Measurements from ENCODE around the gene KCNJ12. TPM values are rescaled to one million over a fixed set of nuclear protein-coding genes. Genes with fewer than 3 reads are reported as not detected.

KCNJ12 gene
- total RNA-seq, 4 donors from 2014 or later = 0.84 to 2.4 (median 1.7) TPM

DNA sequence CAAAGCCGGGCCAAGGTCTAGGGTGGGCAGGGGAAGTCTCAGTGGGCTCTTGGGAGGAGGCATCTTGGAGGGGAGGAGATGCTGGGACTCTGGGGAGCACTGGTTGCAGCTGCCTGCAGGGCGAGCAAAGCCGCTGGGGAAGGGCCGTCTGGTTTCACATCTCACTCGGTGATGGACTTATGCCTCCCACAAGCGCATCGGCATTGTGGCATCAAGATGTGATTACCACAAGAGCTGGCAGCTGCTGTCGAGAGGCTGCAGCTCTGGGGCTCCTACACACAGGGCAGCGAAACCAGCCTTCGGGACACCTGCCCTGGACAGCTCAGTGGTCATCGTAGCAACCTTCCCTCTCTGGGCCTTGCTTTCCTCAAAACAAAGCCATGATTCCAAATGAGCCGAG lies 3.1 kb upstream of the KCNJ12 start:
- Histone ChIP-seq H3K9me3 (no peaks in the 10 kb centered on the region), H3K4me3 (no peak overlapping the region), H3K27ac (no peak overlapping the region), H3K27me3 (peaks cover 0 to 22% of the 10 kb centered on the region in 2 donors), H3K36me3 (no peaks in the 10 kb centered on the region), H3K4me1 (peaks cover 0 to 31% (median 12%) of the 10 kb centered on the region in 4 donors)
- 67 to 72% methylated on average over 10 to 12 of the region's 12 CpGs for WGBS, 2 donors
- TF ChIP-seq POLR2A (IDR thresholded peaks at IDR 0.05) (no peak), EP300 (IDR thresholded peaks at IDR 0.05) (no peak)
- TF ChIP-seq, protein P1, sequence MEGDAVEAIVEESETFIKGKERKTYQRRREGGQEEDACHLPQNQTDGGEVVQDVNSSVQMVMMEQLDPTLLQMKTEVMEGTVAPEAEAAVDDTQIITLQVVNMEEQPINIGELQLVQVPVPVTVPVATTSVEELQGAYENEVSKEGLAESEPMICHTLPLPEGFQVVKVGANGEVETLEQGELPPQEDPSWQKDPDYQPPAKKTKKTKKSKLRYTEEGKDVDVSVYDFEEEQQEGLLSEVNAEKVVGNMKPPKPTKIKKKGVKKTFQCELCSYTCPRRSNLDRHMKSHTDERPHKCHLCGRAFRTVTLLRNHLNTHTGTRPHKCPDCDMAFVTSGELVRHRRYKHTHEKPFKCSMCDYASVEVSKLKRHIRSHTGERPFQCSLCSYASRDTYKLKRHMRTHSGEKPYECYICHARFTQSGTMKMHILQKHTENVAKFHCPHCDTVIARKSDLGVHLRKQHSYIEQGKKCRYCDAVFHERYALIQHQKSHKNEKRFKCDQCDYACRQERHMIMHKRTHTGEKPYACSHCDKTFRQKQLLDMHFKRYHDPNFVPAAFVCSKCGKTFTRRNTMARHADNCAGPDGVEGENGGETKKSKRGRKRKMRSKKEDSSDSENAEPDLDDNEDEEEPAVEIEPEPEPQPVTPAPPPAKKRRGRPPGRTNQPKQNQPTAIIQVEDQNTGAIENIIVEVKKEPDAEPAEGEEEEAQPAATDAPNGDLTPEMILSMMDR (IDR thresholded peaks at IDR 0.05) = no peak
- no peak for DNase-seq (ENCODE audit: low spot score in 2 of 2)

DNA sequence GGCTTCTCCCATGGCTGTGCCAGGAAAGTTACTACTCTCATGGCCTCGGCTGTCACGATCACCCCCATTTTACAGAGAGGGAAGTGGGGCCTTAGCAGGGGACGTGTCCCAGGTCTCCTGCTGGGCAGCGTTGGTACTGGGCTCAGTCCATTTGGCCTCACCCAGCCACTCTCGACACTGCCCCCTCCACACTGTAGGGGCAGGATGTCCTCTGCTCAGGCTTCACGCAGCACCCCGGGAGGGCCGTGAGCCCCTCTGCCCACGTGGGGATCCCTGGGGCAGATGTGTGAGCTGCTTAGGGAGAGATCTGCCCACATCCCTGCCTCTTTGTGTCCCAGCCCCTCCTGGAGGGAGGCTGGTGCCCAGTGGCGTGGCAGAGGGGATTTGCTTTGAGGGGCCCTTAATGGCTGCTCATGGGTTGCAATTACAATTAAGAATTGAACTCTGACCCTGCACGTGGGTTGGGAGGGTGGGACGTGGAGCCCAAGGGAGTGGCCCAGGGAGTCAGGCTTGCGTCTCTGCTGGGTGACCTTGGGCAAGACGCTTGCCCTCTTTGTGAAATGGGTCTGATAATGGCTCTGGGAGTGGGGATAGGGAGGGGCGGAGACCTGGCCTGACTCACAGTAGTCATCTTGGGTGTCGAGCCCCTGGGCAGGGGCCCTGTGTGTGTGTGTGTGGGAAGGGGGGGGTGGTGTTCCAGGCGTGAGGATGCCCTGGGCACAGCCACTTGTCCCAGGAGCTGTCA lies 2.3 kb upstream of the KCNJ12 start:
- WGBS, 2 donors = 58 to 72% methylated on average over 17 of the region's 17 CpGs
- TF ChIP-seq EP300 (IDR thresholded peaks at IDR 0.05) (no peak), POLR2A (IDR thresholded peaks at IDR 0.05) (no peak)
- TF ChIP-seq, protein P1 (IDR thresholded peaks at IDR 0.05) = no peak
- H3K4me3 ChIP-seq = no peak overlapping the region
- no peak for DNase-seq (ENCODE audit: low spot score in 2 of 2)
- H3K36me3 ChIP-seq = no peaks in the 10 kb centered on the region
- peaks cover 0 to 39% (median 15%) of the 10 kb centered on the region in 4 donors for H3K4me1 ChIP-seq
- H3K27me3 ChIP-seq = peaks cover 0 to 30% of the 10 kb centered on the region in 2 donors
- H3K27ac ChIP-seq = no peak overlapping the region
- no peaks in the 10 kb centered on the region for H3K9me3 ChIP-seq

DNA sequence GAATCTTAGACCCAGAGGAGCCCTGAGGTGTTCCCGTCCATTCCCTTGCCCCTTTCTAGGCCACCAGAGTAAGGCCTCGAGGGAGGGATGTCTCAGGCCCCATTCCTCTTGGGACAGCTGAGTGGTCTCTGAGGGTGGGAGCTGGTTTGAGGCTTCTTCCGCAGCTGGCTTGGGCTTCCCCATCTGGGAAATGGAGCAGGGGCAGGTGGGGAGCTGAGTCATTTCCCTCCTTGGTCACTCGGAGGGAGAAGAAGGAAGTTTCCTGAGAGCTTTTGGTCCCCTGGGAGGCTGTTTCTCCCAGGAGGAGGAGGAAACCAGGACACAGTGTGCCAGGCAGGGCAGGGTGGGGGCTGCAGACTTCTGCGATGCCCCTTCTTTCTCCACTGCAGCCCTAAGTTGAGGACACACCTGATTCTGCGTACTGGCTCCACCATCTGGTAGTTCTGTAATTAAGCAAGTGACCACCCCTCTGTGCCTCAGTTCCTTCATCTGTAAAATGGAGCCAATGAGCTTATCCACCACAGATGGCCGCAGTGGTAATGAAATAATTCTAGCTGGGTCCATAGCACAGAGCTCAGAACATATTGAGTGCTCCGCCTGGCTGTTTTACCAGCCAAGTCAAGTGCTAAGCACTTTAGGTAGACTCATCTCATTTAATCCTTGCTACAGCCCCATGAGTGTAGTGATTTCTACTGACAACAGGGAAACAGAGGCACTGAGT lies 1.6 kb upstream of the KCNJ12 start:
- H3K36me3 ChIP-seq = no peaks in the 10 kb centered on the region
- TF ChIP-seq POLR2A (IDR thresholded peaks at IDR 0.05) (no peak), EP300 (IDR thresholded peaks at IDR 0.05) (no peak)
- H3K27ac ChIP-seq = no peak overlapping the region
- WGBS, 2 donors = 76 to 83% methylated on average over 8 of the region's 8 CpGs
- peaks cover 0 to 37% of the 10 kb centered on the region in 2 donors for H3K27me3 ChIP-seq
- no peak overlapping the region for H3K4me3 ChIP-seq
- DNase-seq (ENCODE audit: low spot score in 2 of 2) = no peak
- peaks cover 0 to 41% (median 15%) of the 10 kb centered on the region in 4 donors for H3K4me1 ChIP-seq
- no peaks in the 10 kb centered on the region for H3K9me3 ChIP-seq

DNA sequence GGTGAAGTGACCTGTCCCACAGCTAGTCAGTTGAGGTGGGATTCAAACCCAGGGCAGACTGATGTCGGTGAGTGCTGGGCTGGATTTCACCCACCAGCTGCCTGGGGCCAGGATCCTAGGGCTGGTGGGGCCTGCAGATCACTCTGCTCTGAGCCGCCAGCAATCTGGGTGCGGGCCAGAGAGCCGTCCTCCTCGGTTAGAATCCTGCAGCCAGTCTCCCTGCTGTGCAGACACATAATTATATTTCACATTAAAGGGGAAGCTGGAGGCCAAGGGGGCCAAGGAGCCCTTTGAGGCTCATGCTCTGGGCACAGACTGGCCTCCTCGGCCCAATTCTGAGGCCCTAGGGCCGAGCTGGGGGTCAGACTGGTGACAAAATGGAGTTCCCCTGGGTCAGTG lies 996 bp upstream of the KCNJ12 start:
- Histone ChIP-seq H3K36me3 (no peaks in the 10 kb centered on the region), H3K4me3 (no peak overlapping the region), H3K27me3 (peaks cover 0 to 43% of the 10 kb centered on the region in 2 donors), H3K9me3 (no peaks in the 10 kb centered on the region), H3K27ac (no peak overlapping the region), H3K4me1 (peaks cover 0 to 39% (median 15%) of the 10 kb centered on the region in 4 donors)
- DNase-seq (ENCODE audit: low spot score in 2 of 2) = no peak
- TF ChIP-seq, protein P1 (IDR thresholded peaks at IDR 0.05) = no peak
- TF ChIP-seq EP300 (IDR thresholded peaks at IDR 0.05) = no peak
- no peak for TF ChIP-seq POLR2A (IDR thresholded peaks at IDR 0.05)
- WGBS, 2 donors = 63 to 70% methylated on average over 7 of the region's 7 CpGs

DNA sequence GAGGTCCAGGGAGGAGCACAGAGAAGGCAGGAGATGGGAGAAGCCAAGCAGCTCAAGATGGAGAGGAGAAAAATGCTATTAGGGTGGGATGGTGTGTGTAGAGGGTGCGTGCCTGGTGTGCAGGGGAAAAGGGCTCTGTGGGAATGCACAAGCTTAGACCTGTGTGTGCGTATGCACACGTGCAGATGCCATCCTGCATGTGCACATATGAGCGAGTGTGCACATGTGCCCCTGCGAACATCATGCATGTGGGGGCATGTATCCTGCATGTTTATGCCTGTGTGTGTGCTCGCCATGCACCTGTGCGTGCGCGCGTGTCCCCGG lies 438 bp upstream of the KCNJ12 start:
- no peaks in the 10 kb centered on the region for H3K36me3 ChIP-seq
- no peak overlapping the region for H3K4me3 ChIP-seq
- DNase-seq (ENCODE audit: low spot score in 2 of 2) = no peak
- peaks cover 0 to 34% (median 15%) of the 10 kb centered on the region in 4 donors for H3K4me1 ChIP-seq
- 45 to 50% methylated on average over 5 to 10 of the region's 11 CpGs for WGBS, 2 donors
- TF ChIP-seq POLR2A (IDR thresholded peaks at IDR 0.05) (no peak), EP300 (IDR thresholded peaks at IDR 0.05) (no peak)
- TF ChIP-seq, protein P1 (IDR thresholded peaks at IDR 0.05) = no peak
- H3K27me3 ChIP-seq = peaks cover 0 to 44% of the 10 kb centered on the region in 2 donors
- no peaks in the 10 kb centered on the region for H3K9me3 ChIP-seq
- no peak overlapping the region for H3K27ac ChIP-seq
